Lower lobe of right lung (tissue), 2 donors: Measurements from ENCODE around the gene ACP5. TPM values are rescaled to one million over a fixed set of nuclear protein-coding genes. Genes with fewer than 3 reads are reported as not detected.

ENCODE experiments used
- ATAC-seq, 2 donors: fragments of 200-7000 bp; cut with Tn5 transposase; one replicate each; pipeline ENCODE4 v1.9.1; 2020 to 2022; ENCODE audit warnings: mild to moderate bottlenecking in 2 of 2, moderate library complexity in 2 of 2
- DNase-seq: peaks from one replicate; pipeline ENCODE4 v3.0.0-alpha.2; 2020
- H3K27ac ChIP-seq: fragments of 200-600 bp; one replicate; pipeline ENCODE4 v1.8.0; 2022
- H3K27me3 ChIP-seq: fragments of 200-600 bp; one replicate; pipeline ENCODE4 v1.8.0; 2022; ENCODE audit warnings: low read depth
- H3K36me3 ChIP-seq: fragments of 200-600 bp; one replicate; pipeline ENCODE4 v1.8.0; 2022; ENCODE audit warnings: mild to moderate bottlenecking
- H3K4me1 ChIP-seq: fragments of 200-600 bp; one replicate; pipeline ENCODE4 v1.8.0; 2022
- H3K4me3 ChIP-seq: fragments of 200-600 bp; one replicate; pipeline ENCODE4 v1.8.0; 2022; ENCODE audit warnings: mild to moderate bottlenecking
- H3K9me3 ChIP-seq: fragments of 200-600 bp; one replicate; pipeline ENCODE4 v1.8.0; 2022
- CTCF ChIP-seq: fragments of 200-600 bp; IDR thresholded peaks from one replicate; pipeline ENCODE4 v1.8.0; 2022; ENCODE audit warnings: antibody characterized with exemption, mild to moderate bottlenecking
- intact Hi-C: fragments of 100-400 bp; cut with DNase I; formaldehyde crosslinking; loops from one replicate; pipeline ENCODE4 v1.11.0; 2022
- total RNA-seq: library from RNA; stranded (reverse); fragmentation: NEBNext Ultra II Directional; extraction: Animal tissue kit (Norgen Biotek cat#: 25700); gene quantifications from one replicate; pipeline ENCODE4 v1.2.1, GENCODE V29; 2021
- donor health status: DM: no; HTN: yes; CAD: no; lungs with severe emphysema.

The ACP5 gene
- total RNA-seq, 1 donor from 2014 or later, result 650 TPM

GRCh38 chr19:11535792-11536595 lies 41.5 kb downstream of the ACP5 start:
- peaks cover 7% of the 10 kb centered on the region for H3K4me1 ChIP-seq
- DNase-seq (peak; percentile 92), ATAC-seq (peak; percentile 93 to 95)
- TF ChIP-seq CTCF, result peak; percentile 96
- intact Hi-C loops, result no loop called here
- peak overlapping the region; percentile 62 for H3K27ac ChIP-seq
- no peaks in the 10 kb centered on the region for H3K36me3 ChIP-seq
- no peaks in the 10 kb centered on the region for H3K9me3 ChIP-seq
- H3K27me3 ChIP-seq, result peaks cover 20% of the 10 kb centered on the region
- H3K4me3 ChIP-seq, result peak overlapping the region; percentile 48

- DNase-seq (no peak), ATAC-seq (no peak)
- H3K4me3 ChIP-seq, result no peak overlapping the region
- no peak for TF ChIP-seq CTCF
- H3K36me3 ChIP-seq, result no peaks in the 10 kb centered on the region
- H3K9me3 ChIP-seq, result no peaks in the 10 kb centered on the region
- peaks cover 14% of the 10 kb centered on the region for H3K27me3 ChIP-seq
- H3K27ac ChIP-seq, result no peak overlapping the region
- intact Hi-C loops, result no loop called here
- peaks cover 7% of the 10 kb centered on the region for H3K4me1 ChIP-seq
These were observed 42.5 kb downstream of the ACP5 start for GRCh38 chr19:11534948-11535347.

GRCh38 chr19:11534538-11534937 lies 42.9 kb downstream of the ACP5 start:
- DNase-seq, result no peak
- Histone ChIP-seq H3K27me3 (peaks cover 10% of the 10 kb centered on the region), H3K4me1 (peaks cover 7% of the 10 kb centered on the region), H3K9me3 (no peaks in the 10 kb centered on the region), H3K36me3 (no peaks in the 10 kb centered on the region), H3K27ac (no peak overlapping the region), H3K4me3 (no peak overlapping the region)
- ATAC-seq, result no peak
- intact Hi-C loops, result no loop called here
- no peak for TF ChIP-seq CTCF

- no peak overlapping the region for H3K4me3 ChIP-seq
- peak; percentile 21 to 34 for ATAC-seq
- TF ChIP-seq CTCF, result peak; percentile 23
- intact Hi-C loops, result no loop called here
- H3K27me3 ChIP-seq, result no peaks in the 10 kb centered on the region
- H3K36me3 ChIP-seq, result no peaks in the 10 kb centered on the region
- peak; percentile 77 for DNase-seq
- H3K4me1 ChIP-seq, result peaks cover 19% of the 10 kb centered on the region
- no peak overlapping the region for H3K27ac ChIP-seq
- no peaks in the 10 kb centered on the region for H3K9me3 ChIP-seq
These were observed 47.0 kb downstream of the ACP5 start for GRCh38 chr19:11530432-11530831.

- intact Hi-C loops, result no loop called here
- Histone ChIP-seq H3K36me3 (peaks cover 5% of the 10 kb centered on the region), H3K9me3 (no peaks in the 10 kb centered on the region), H3K27ac (peak within 1 kb of the TSS; percentile 84), H3K4me3 (peak within 1 kb of the TSS; percentile 83), H3K4me1 (peaks cover 17% of the 10 kb centered on the region), H3K27me3 (no peaks in the 10 kb centered on the region)
- DNase-seq, result peak; percentile 98
- ATAC-seq, result peak; percentile 99
- TF ChIP-seq CTCF, result no peak
These were observed 48.7 kb downstream of the ACP5 start, which contains the start of gene ECSIT for GRCh38 chr19:11528551-11529341. Gene ECSIT, minus strand, starts transcription at chr19:11529134. Its CDS starts 9,964 bp downstream, at chr19:11519170.

Other genes with a start within 250 kb of the ACP5 start
- 53.6 TPM for gene RAB3D, start 238.0 kb downstream of the ACP5 start, total RNA-seq
- gene TMEM205, start 231.4 kb downstream of the ACP5 start, total RNA-seq, result 65.7 TPM
- gene CCDC159, start 231.1 kb downstream of the ACP5 start, total RNA-seq, result 37.3 TPM
- gene PLPPR2, start 222.2 kb downstream of the ACP5 start, total RNA-seq, result 21.3 TPM
- 3.6 TPM for gene SWSAP1, start 203.0 kb downstream of the ACP5 start, total RNA-seq
- gene EPOR, start 193.3 kb downstream of the ACP5 start, total RNA-seq, result 16.4 TPM
- 55.8 TPM for gene RGL3, start 158.3 kb downstream of the ACP5 start, total RNA-seq
- 4.3 TPM for gene ODAD3, start 142.5 kb downstream of the ACP5 start, total RNA-seq
- gene PRKCSH, start 142.0 kb downstream of the ACP5 start, total RNA-seq, result 285 TPM
- not detected for gene ELAVL3, start 96.6 kb downstream of the ACP5 start, total RNA-seq
- gene ZNF653, start 71.8 kb downstream of the ACP5 start, total RNA-seq, result 9.2 TPM
- gene ECSIT, start 48.5 kb downstream of the ACP5 start, total RNA-seq, result 38.7 TPM
- 16.4 TPM for gene CNN1, start 38.8 kb downstream of the ACP5 start, total RNA-seq
- 44.3 TPM for gene ELOF1, start 18.4 kb downstream of the ACP5 start, total RNA-seq
- 9.4 TPM for gene ZNF627, start 19.8 kb upstream of the ACP5 start, total RNA-seq
- gene ZNF823, start 161.3 kb upstream of the ACP5 start, total RNA-seq, result 5.6 TPM
- gene ZNF441, start 189.4 kb upstream of the ACP5 start, total RNA-seq, result 5.8 TPM
- 2.3 TPM for gene ZNF491, start 220.9 kb upstream of the ACP5 start, total RNA-seq
- 21.7 TPM for gene ZNF440, start 236.6 kb upstream of the ACP5 start, total RNA-seq